ENCODE results near the gene GRID1. TPM values are rescaled to one million over a fixed set of nuclear protein-coding genes. Genes with fewer than 3 reads are reported as not detected.

The GRID1 gene
- total and polyA plus RNA-seq, 10 of the 15 experiments (the other 5 are each of a cell fraction or from before 2014, with no cell fraction given), result 0.04 to 0.62 (median 0.08) TPM; not detected in 5

DNA sequence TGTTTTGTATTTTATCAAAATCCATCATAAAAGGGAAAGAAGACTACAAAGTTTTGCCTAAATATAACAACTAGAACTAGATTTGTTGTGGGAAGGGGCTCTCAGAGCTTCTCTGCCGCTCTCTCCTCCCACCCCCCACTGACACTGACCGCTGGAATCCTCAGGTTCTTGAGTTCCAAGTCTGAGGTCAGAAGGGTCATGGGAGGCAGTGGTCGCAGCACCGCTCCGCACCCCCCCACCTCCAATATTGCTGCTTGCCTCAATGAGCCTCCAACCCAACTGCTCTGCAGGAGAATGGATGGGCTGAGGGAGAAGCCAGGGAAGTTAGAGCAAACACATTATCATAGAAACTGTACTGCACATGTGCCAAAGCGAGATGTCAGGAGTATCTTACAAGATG is 359.4 kb downstream of the GRID1 start (continued):
- no peak for TF ChIP-seq ZNF274 (IDR thresholded peaks at IDR 0.05; ENCODE audit: insufficient read depth, insufficient read length)
- no peak for TF ChIP-seq RAD21 (IDR thresholded peaks at IDR 0.05; ENCODE audit: insufficient read depth, low read depth, low read length)
- TF ChIP-seq, protein P1, sequence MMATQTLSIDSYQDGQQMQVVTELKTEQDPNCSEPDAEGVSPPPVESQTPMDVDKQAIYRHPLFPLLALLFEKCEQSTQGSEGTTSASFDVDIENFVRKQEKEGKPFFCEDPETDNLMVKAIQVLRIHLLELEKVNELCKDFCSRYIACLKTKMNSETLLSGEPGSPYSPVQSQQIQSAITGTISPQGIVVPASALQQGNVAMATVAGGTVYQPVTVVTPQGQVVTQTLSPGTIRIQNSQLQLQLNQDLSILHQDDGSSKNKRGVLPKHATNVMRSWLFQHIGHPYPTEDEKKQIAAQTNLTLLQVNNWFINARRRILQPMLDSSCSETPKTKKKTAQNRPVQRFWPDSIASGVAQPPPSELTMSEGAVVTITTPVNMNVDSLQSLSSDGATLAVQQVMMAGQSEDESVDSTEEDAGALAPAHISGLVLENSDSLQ (IDR thresholded peaks at IDR 0.05), result no peak
- no peak for TF ChIP-seq EED (IDR thresholded peaks at IDR 0.05; ENCODE audit: low read depth)
- TF ChIP-seq ESRRA (IDR thresholded peaks at IDR 0.05; ENCODE audit: low read length), result no peak
- TF ChIP-seq ZBTB33 (IDR thresholded peaks at IDR 0.05), result no peak
- TF ChIP-seq, protein P2, sequence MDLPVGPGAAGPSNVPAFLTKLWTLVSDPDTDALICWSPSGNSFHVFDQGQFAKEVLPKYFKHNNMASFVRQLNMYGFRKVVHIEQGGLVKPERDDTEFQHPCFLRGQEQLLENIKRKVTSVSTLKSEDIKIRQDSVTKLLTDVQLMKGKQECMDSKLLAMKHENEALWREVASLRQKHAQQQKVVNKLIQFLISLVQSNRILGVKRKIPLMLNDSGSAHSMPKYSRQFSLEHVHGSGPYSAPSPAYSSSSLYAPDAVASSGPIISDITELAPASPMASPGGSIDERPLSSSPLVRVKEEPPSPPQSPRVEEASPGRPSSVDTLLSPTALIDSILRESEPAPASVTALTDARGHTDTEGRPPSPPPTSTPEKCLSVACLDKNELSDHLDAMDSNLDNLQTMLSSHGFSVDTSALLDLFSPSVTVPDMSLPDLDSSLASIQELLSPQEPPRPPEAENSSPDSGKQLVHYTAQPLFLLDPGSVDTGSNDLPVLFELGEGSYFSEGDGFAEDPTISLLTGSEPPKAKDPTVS (IDR thresholded peaks at IDR 0.05; ENCODE audit: low read depth, low read length), result no peak

DNA sequence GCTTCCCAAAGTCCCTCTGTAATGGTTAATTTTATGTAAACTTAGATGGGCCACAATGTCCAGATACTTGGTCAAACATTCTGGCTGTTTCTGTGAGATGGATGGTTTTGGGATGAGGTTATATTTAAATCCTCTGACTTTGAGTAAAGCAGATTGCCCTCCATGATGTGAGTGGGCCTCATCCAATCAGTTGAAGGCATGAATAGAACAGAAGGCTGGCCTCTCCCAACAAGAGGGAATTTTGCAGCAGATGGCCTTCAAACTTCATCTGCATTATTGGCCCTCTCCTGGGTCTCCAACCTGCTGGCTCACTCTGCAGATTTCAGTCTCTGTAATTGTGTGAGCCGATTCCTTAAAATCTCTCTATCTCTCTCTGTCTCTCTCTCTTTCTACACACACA is 362.3 kb downstream of the GRID1 start:
- no peaks in the 10 kb centered on the region for H4K20me1 ChIP-seq (ENCODE audit: control insufficient read depth, insufficient read depth)
- FAIRE-seq (no peak), ATAC-seq (no peak), DNase-seq (ENCODE audit: low read depth, low spot score) (no peak)
- H3K4me2 ChIP-seq (ENCODE audit: control insufficient read depth, insufficient read depth), result no peak overlapping the region
- no peak overlapping the region for H3K9ac ChIP-seq (ENCODE audit: control insufficient read depth, insufficient read depth, low read length)
- ChIA-PET CTCF (no interaction called here), SMC1A (ENCODE audit: uncharacterized antibody, unreplicated experiment) (interaction anchor here (0.9 kb wide), 1 partner anchor 21 kb away, joined by 3 read pairs; no protein-coding TSS in a partner anchor), RAD21 (ENCODE audit: unreplicated experiment) (no interaction called here), POLR2A (no interaction called here)
- no peak overlapping the region for H3K27ac ChIP-seq (ENCODE audit: control insufficient read depth, insufficient read depth)
- no peak overlapping the region for H3K4me3 ChIP-seq
- BruUV-seq (replicated peaks), result no TSS peak
- no peaks in the 10 kb centered on the region for H3K9me3 ChIP-seq (replicated peaks; ENCODE audit: control insufficient read depth, insufficient read depth, low read length)
- no peak overlapping the region for H2AFZ ChIP-seq (ENCODE audit: control insufficient read depth, low read depth, low read length)
- H3K79me2 ChIP-seq (ENCODE audit: control insufficient read depth, insufficient read depth, low read length), result no peaks in the 10 kb centered on the region
- WGBS (ENCODE audit: insufficient coverage, insufficient replicate concordance, low lambda C conversion rate, missing lambda C conversion rate), result 11% methylated on average over 1 of the region's 1 CpG
- no peaks in the 10 kb centered on the region for H3K4me1 ChIP-seq (ENCODE audit: control insufficient read depth, insufficient read depth, low read length)
- TF ChIP-seq CHD1 (IDR thresholded peaks at IDR 0.05; ENCODE audit: low read depth, low read length), result no peak
- no peak for TF ChIP-seq ETV6 (conservative IDR thresholded peaks at IDR 0.05 in 1 of 2, IDR thresholded peaks at IDR 0.05 in 1 of 2; ENCODE audit: borderline replicate concordance in 1 of 2, low read depth in 1 of 2)
- intact Hi-C loops (cut with micrococcal nuclease; ENCODE audit: unreplicated experiment) (no loop called here), in situ Hi-C loops (cut with MboI) (no loop called here)
- no peaks in the 10 kb centered on the region for H3K36me3 ChIP-seq (ENCODE audit: control insufficient read depth in 2 of 2, insufficient read depth in 2 of 2, low read length in 1 of 2)
- H3K27me3 ChIP-seq (replicated peaks in 1 of 2; ENCODE audit: control insufficient read depth in 2 of 2, insufficient read depth in 2 of 2, low read length in 1 of 2), result peaks cover 0 to 6% of the 10 kb centered on the region in 2 experiments; a peak in 3 of 4 replicates
